HFF-Myc (cell line): ENCODE data around the gene UBE2N.

Source experiments
- DNase-seq: peaks from one replicate; pipeline ENCODE4 v3.0.0-alpha.2; 2011; ENCODE audit warnings: low read depth; ENCODE audit errors: extremely low read depth
- H3K4me3 ChIP-seq: replicated peaks from 2 replicates; pipeline ENCODE4 v1.5.1; 2011; ENCODE audit warnings: low read depth, mild to moderate bottlenecking, control low read depth, low read length
- CTCF ChIP-seq: IDR thresholded peaks from 2 replicates; pipeline ENCODE4 v1.5.1; 2012; ENCODE audit warnings: mild to moderate bottlenecking, low read depth, low read length, control low read depth; ENCODE audit errors: missing control alignments

Gene UBE2N

GRCh38 chr12:93378998-93379325 lies 62.8 kb downstream of the UBE2N start:
- no peak for TF ChIP-seq CTCF
- DNase-seq = peak; percentile 10
- H3K4me3 ChIP-seq = peak overlapping the region; percentile 94

GRCh38 chr12:93378196-93378997 lies 63.4 kb downstream of the UBE2N start:
- peak overlapping the region; percentile 94 for H3K4me3 ChIP-seq
- peak; percentile 5 for DNase-seq

- H3K4me3 ChIP-seq = peak within 1 kb of the TSS; percentile 94
- peak; percentile 67 for DNase-seq
- TF ChIP-seq CTCF = no peak
Measured at GRCh38 chr12:93377252-93378195, 64.2 kb downstream of the UBE2N start, which contains the start of gene NUDT4. Gene NUDT4, plus strand, starts transcription at chr12:93377925. Its CDS starts 398 bp downstream, at chr12:93378323.

GRCh38 chr12:93376436-93377251 lies 65.1 kb downstream of the UBE2N start:
- no peak for DNase-seq
- TF ChIP-seq CTCF = no peak
- peak overlapping the region; percentile 94 for H3K4me3 ChIP-seq

GRCh38 chr12:93375906-93376305 lies 65.8 kb downstream of the UBE2N start:
- no peak for DNase-seq
- TF ChIP-seq CTCF = no peak
- H3K4me3 ChIP-seq = no peak overlapping the region

GRCh38 chr12:93373961-93374656 lies 67.6 kb downstream of the UBE2N start:
- TF ChIP-seq CTCF = no peak
- no peak for DNase-seq
- no peak overlapping the region for H3K4me3 ChIP-seq
